Left ventricle myocardium inferior (tissue), 1 donor: Measurements from ENCODE around the gene ZNRF3. TPM values are rescaled to one million over a fixed set of nuclear protein-coding genes. Genes with fewer than 3 reads are reported as not detected.

Source experiments
- DNase-seq: peaks from one replicate; pipeline ENCODE4 v3.0.0-alpha.2; 2020
- H3K27ac ChIP-seq: fragments of 200-600 bp; replicated peaks from 2 replicates; pipeline ENCODE4 v1.8.0; 2021
- H3K27me3 ChIP-seq: fragments of 200-600 bp; 2 replicates; pipeline ENCODE4 v1.8.0; 2021; ENCODE audit warnings: low read depth
- H3K36me3 ChIP-seq: fragments of 200-600 bp; 2 replicates; pipeline ENCODE4 v1.8.0; 2021
- H3K4me1 ChIP-seq: fragments of 200-600 bp; 2 replicates; pipeline ENCODE4 v1.8.0; 2021
- H3K4me3 ChIP-seq: fragments of 200-600 bp; 2 replicates; pipeline ENCODE4 v1.8.0; 2021; ENCODE audit warnings: mild to moderate bottlenecking, moderate library complexity
- H3K9me3 ChIP-seq: fragments of 200-600 bp; replicated peaks from 2 replicates; pipeline ENCODE4 v1.8.0; 2021
- CTCF ChIP-seq: fragments of 200-600 bp; IDR thresholded peaks from 2 replicates; pipeline ENCODE4 v1.8.0; 2021; ENCODE audit warnings: antibody characterized with exemption, mild to moderate bottlenecking, borderline replicate concordance
- intact Hi-C: fragments of 100-400 bp; cut with micrococcal nuclease; formaldehyde crosslinking; loops from one replicate; pipeline ENCODE4 v1.11.0; 2022
- total RNA-seq: library from RNA; stranded (reverse); fragmentation: NEBNext Ultra II Directional; extraction: Animal tissue kit (Norgen Biotek cat#: 25700); gene quantifications from one replicate; pipeline ENCODE4 v1.2.1, GENCODE V29; 2021
- donor health status: DM: no; HTN: yes; CAD: no; lungs with severe emphysema.

The ZNRF3 gene
- total RNA-seq, 1 donor from 2014 or later, result 6.3 TPM

GRCh38 chr22:28985581-28986290, 102.4 kb downstream of the ZNRF3 start:
- no peak for DNase-seq
- peaks cover 20% of the 10 kb centered on the region for H3K36me3 ChIP-seq
- intact Hi-C loops, result no loop called here

GRCh38 chr22:28986366-28986765, 103.0 kb downstream of the ZNRF3 start:
- H3K4me1 ChIP-seq, result no peaks in the 10 kb centered on the region
- no peak overlapping the region for H3K4me3 ChIP-seq
- DNase-seq, result no peak
- H3K27ac ChIP-seq, result no peak overlapping the region
- no peaks in the 10 kb centered on the region for H3K27me3 ChIP-seq
- H3K9me3 ChIP-seq, result peaks cover 8% of the 10 kb centered on the region
- H3K36me3 ChIP-seq, result peaks cover 20% of the 10 kb centered on the region
- intact Hi-C loops, result no loop called here
- no peak for TF ChIP-seq CTCF

More at GRCh38 chr22:28985581-28986290, 102.4 kb downstream of the ZNRF3 start:
- Histone ChIP-seq H3K4me1 (no peaks in the 10 kb centered on the region), H3K27me3 (no peaks in the 10 kb centered on the region), H3K4me3 (no peak overlapping the region), H3K9me3 (peaks cover 8% of the 10 kb centered on the region), H3K27ac (no peak overlapping the region)
- TF ChIP-seq CTCF, result no peak

GRCh38 chr22:28988457-28988856, 105.1 kb downstream of the ZNRF3 start:
- H3K27me3 ChIP-seq, result no peaks in the 10 kb centered on the region
- intact Hi-C loops, result no loop called here
- no peak for DNase-seq
- no peak overlapping the region for H3K27ac ChIP-seq
- H3K9me3 ChIP-seq, result peaks cover 8% of the 10 kb centered on the region
- H3K4me1 ChIP-seq, result no peaks in the 10 kb centered on the region
- peaks cover 20% of the 10 kb centered on the region for H3K36me3 ChIP-seq
- TF ChIP-seq CTCF, result no peak
- H3K4me3 ChIP-seq, result no peak overlapping the region

GRCh38 chr22:28989035-28989464, 105.7 kb downstream of the ZNRF3 start:
- Histone ChIP-seq H3K27me3 (no peaks in the 10 kb centered on the region), H3K36me3 (peaks cover 20% of the 10 kb centered on the region), H3K27ac (no peak overlapping the region), H3K4me3 (no peak overlapping the region), H3K9me3 (peaks cover 8% of the 10 kb centered on the region), H3K4me1 (no peaks in the 10 kb centered on the region)
- DNase-seq, result no peak
- intact Hi-C loops, result no loop called here
- TF ChIP-seq CTCF, result no peak

GRCh38 chr22:28989484-28989883, 106.1 kb downstream of the ZNRF3 start:
- Histone ChIP-seq H3K27me3 (no peaks in the 10 kb centered on the region), H3K36me3 (peaks cover 20% of the 10 kb centered on the region), H3K4me3 (no peak overlapping the region), H3K4me1 (no peaks in the 10 kb centered on the region), H3K9me3 (peaks cover 8% of the 10 kb centered on the region), H3K27ac (no peak overlapping the region)
- no peak for DNase-seq
- intact Hi-C loops, result no loop called here
- no peak for TF ChIP-seq CTCF
